Body of pancreas (tissue), 4 donors: ENCODE data around the gene OR1E1. TPM values are rescaled to one million over a fixed set of nuclear protein-coding genes. Genes with fewer than 3 reads are reported as not detected.
"Not testable (repeated sequence)": the region's sequence is repeated elsewhere in the genome, so short reads cannot be mapped to it uniquely, and the experiment has no call there.

Source experiments
- ATAC-seq: fragments of 150-250 bp; one replicate; pipeline ENCODE4 v1.9.1; 2016
- DNase-seq, 4 donors: peaks; one replicate each; pipeline ENCODE4 v3.0.0-alpha.2; 2019
- H3K27ac ChIP-seq, 4 donors: fragments of 200-600 bp; sonication (generic); 1 replicate in 3 of 4; 2 replicates in 1 of 4; pipeline versions ENCODE4 v1.5.1 to v1.6.1; 2016 to 2019; ENCODE audit warnings: mild to moderate bottlenecking in 1 of 4, mixed read lengths in 1 of 4, moderate library complexity in 1 of 4
- H3K27me3 ChIP-seq, 2 donors: fragments of 200-600 bp; sonication (generic); one replicate each; pipeline ENCODE4 v1.6.0; 2016; ENCODE audit warnings: mild to moderate bottlenecking in 1 of 2
- H3K36me3 ChIP-seq, 2 donors: fragments of 200-600 bp; sonication (generic); replicated peaks in 1 of 2; 2 replicates each; pipeline ENCODE4 v1.5.1; 2016; ENCODE audit warnings: low read depth in 2 of 2; ENCODE audit not compliant: insufficient read depth in 1 of 2
- H3K4me1 ChIP-seq: fragments of 200-600 bp; sonication (generic); one replicate; pipeline ENCODE4 v1.6.0; 2016
- H3K4me3 ChIP-seq, 2 donors: fragments of 200-600 bp; sonication (generic); 1 replicate in 1 of 2; 2 replicates in 1 of 2; pipeline ENCODE4 v1.5.1; 2016 to 2019
- H3K9me3 ChIP-seq, 3 donors: fragments of 200-600 bp; sonication (generic); 1 replicate in 2 of 3; 2 replicates in 1 of 3; pipeline ENCODE4 v1.5.1; 2016
- CTCF ChIP-seq, 7 experiments: fragments of 450-650 bp in 4 of 7; fragments of 200-600 bp in 3 of 7; sonication (generic) in 3 of 7; IDR thresholded peaks; one replicate each; pipeline ENCODE4 v1.5.1; 2016 to 2019; ENCODE audit warnings: antibody characterized with exemption in 7 of 7
- POLR2A ChIP-seq, 3 donors: fragments of 450-650 bp; IDR thresholded peaks; one replicate each; pipeline ENCODE4 v1.6.1; 2016; ENCODE audit warnings: antibody characterized with exemption in 3 of 3, mild to moderate bottlenecking in 2 of 3
- WGBS, 2 donors: methylation state at CpG; one replicate each; pipeline ENCODE4 v1.1.5; 2017; 5-methylcytosine and 5-hydroxymethylcytosine counted together
- intact Hi-C: fragments of 100-400 bp; cut with DNase I; formaldehyde crosslinking; loops from one replicate; pipeline ENCODE4 v1.15.1; 2023
- total RNA-seq, 2 donors: library from RNA; depleted of rRNA; stranded (reverse); fragments of >200 nt; gene quantifications; one replicate each; pipeline ENCODE4 v1.1.0, GENCODE V29; 2016

The OR1E1 gene
- total RNA-seq, 2 donors from 2014 or later, result not detected

GRCh38 chr17:3418222-3418621, 20.0 kb upstream of the OR1E1 start:
- Histone ChIP-seq H3K27me3 (no peaks in the 10 kb centered on the region), H3K9me3 (no peaks in the 10 kb centered on the region), H3K4me3 (no peak overlapping the region), H3K4me1 (no peaks in the 10 kb centered on the region), H3K27ac (no peak overlapping the region), H3K36me3 (no peaks in the 10 kb centered on the region)
- no peak for DNase-seq
- no peak for TF ChIP-seq POLR2A (IDR thresholded peaks at IDR 0.05)
- no peak for TF ChIP-seq CTCF (IDR thresholded peaks at IDR 0.05)
- 43 to 55% methylated on average over 2 of the region's 2 CpGs for WGBS, 2 donors
- intact Hi-C loops, result no loop called here
- no peak for ATAC-seq

- intact Hi-C loops, result no loop called here
- ATAC-seq (no peak), DNase-seq (no peak)
- WGBS, 2 donors, result 76 to 77% methylated on average over 5 of the region's 5 CpGs
- Histone ChIP-seq H3K27ac (no peak overlapping the region), H3K36me3 (no peaks in the 10 kb centered on the region), H3K9me3 (no peaks in the 10 kb centered on the region), H3K27me3 (no peaks in the 10 kb centered on the region), H3K4me3 (no peak overlapping the region), H3K4me1 (no peaks in the 10 kb centered on the region)
- TF ChIP-seq POLR2A (IDR thresholded peaks at IDR 0.05) (no peak), CTCF (IDR thresholded peaks at IDR 0.05) (no peak)
These were observed 17.4 kb upstream of the OR1E1 start for GRCh38 chr17:3415610-3416009.

DNA sequence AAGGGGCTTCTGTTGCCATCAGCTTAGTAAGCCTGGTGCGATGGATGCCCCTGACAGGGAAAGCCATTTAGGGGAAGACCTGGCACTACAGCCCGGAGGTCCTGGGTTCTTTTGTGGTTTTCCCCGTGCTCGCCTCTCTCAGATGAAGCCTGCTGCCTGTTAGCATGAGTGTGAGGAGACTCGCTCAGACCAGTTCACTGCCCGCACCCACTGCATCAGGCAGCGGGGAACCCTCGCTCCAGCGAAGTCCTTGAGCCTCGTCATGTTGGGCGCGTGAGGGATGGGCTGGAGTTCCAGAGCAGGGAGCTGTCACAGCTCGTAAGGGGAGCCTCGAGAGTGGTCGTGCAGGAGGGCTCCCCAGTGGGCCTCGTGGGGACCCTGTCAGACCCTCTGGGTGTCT, 14.0 kb upstream of the OR1E1 start:
- H3K27ac ChIP-seq, H3K4me1 ChIP-seq, ATAC-seq, H3K9me3 ChIP-seq, H3K27me3 ChIP-seq, H3K4me3 ChIP-seq, intact Hi-C loops, DNase-seq, H3K36me3 ChIP-seq: not testable (repeated sequence)
- WGBS, 2 donors, result no CpG with 5 or more reads among the region's 16 CpGs

DNA sequence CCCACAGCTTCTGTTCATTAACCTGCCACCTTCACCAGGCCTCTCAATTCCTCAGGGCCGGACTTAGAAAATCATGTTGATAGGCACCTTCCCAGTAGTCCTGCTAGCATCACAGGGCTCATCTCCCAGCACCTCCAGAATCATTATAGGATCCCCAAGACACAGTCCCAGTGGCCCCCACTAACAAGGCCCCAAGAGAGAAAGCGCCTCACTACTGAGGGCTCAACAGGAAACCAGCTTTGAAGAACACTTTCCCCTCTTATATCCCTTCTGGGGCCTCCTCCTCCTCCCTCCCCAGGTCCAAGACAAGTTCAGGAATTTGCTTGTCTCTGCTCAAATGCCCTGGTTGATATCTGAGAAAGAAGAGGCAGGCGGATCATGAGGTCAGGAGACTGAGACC, 12.9 kb upstream of the OR1E1 start, which contains the start of gene OR3A3:
Gene OR3A3, plus strand, starts transcription at position 301 of the 400 bp plus-strand sequence.
- no peaks in the 10 kb centered on the region for H3K36me3 ChIP-seq
- H3K4me1 ChIP-seq, result no peaks in the 10 kb centered on the region
- no peak for DNase-seq
- intact Hi-C loops, result no loop called here
- no peak for ATAC-seq
- WGBS, 2 donors, result 67 to 69% methylated on average over 3 of the region's 3 CpGs
- H3K27ac ChIP-seq, result no peak within 1 kb of the TSS
- TF ChIP-seq CTCF (IDR thresholded peaks at IDR 0.05) (no peak), POLR2A (IDR thresholded peaks at IDR 0.05) (no peak)
- H3K9me3 ChIP-seq, result no peaks in the 10 kb centered on the region
- no peaks in the 10 kb centered on the region for H3K27me3 ChIP-seq
- H3K4me3 ChIP-seq, result no peak within 1 kb of the TSS

GRCh38 chr17:3403856-3404255, 5.6 kb upstream of the OR1E1 start:
- H3K36me3 ChIP-seq, H3K4me1 ChIP-seq, ATAC-seq, H3K27me3 ChIP-seq, H3K27ac ChIP-seq, H3K4me3 ChIP-seq, H3K9me3 ChIP-seq, DNase-seq, intact Hi-C loops: not testable (repeated sequence)
- 59 to 74% methylated on average over 1 of the region's 1 CpG for WGBS, 2 donors

- Histone ChIP-seq H3K36me3 (no peaks in the 10 kb centered on the region), H3K27me3 (no peaks in the 10 kb centered on the region), H3K4me1 (no peaks in the 10 kb centered on the region), H3K4me3 (no peak overlapping the region), H3K27ac (no peak overlapping the region), H3K9me3 (no peaks in the 10 kb centered on the region)
- ATAC-seq, result no peak
- WGBS, 2 donors, result 32% methylated on average over 2 of the region's 2 CpGs
- intact Hi-C loops, result no loop called here
- TF ChIP-seq CTCF (IDR thresholded peaks at IDR 0.05) (no peak), POLR2A (IDR thresholded peaks at IDR 0.05) (no peak)
- no peak for DNase-seq
These were observed 3.6 kb upstream of the OR1E1 start for GRCh38 chr17:3401786-3402185.
